ENCODE measurements around the gene SET. TPM values are rescaled to one million over a fixed set of nuclear protein-coding genes. Genes with fewer than 3 reads are reported as not detected.
A peak's percentile ranks its signal among the peaks of the same experiment; 100 is the strongest.

SET gene
- total RNA-seq, 4 donors from 2014 or later = 209 to 355 (median 256) TPM

DNA sequence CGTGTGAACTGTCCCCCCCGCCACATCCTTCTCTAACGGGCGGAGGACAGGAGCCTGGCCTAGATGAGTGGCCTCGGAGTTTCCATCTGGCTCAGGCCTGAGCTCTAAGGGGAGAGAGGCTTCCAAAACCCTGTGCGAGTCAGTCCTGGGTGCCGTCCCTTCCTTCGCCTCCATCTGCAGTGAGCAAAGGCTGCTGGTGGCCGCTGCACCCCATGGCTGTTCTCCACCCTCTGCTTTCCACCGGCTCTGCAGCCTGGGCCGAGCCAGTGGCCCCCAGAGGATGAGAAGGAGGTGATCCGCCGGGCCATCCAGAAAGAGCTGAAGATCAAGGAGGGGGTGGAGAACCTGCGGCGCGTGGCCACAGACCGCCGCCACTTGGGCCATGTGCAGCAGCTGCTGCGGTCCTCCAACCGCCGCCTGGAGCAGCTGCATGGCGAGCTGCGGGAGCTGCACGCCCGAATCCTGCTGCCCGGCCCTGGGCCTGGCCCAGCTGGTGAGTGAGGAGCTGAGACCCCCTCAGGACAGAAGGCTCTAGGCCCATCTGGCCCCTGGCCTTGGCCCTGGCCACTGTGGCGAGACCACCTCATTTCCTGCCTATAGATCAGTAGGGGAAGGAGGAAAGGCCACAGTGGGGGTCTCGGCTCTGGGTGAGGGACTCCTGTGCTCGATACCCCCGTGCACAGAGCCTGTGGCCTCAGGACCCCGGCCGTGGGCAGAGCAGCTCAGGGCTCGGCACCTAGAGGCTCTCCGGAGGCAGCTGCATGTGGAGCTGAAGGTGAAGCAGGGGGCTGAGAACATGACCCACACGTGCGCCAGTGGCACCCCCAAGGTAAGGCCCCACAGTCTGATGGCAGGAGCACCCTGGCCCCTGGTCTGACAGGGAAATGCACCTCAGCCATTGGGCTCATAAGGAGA, 16.3 kb downstream of the SET start:
- no peaks in the 10 kb centered on the region for H3K9me3 ChIP-seq
- no peaks in the 10 kb centered on the region for H3K27me3 ChIP-seq
- H3K27ac ChIP-seq = peak overlapping the region in 2 of 4 donors; percentile 17 to 83
- TF ChIP-seq POLR2AphosphoS5 (IDR thresholded peaks at IDR 0.05) = no peak
- TF ChIP-seq EP300 (IDR thresholded peaks at IDR 0.05) = no peak
- TF ChIP-seq, protein P1, sequence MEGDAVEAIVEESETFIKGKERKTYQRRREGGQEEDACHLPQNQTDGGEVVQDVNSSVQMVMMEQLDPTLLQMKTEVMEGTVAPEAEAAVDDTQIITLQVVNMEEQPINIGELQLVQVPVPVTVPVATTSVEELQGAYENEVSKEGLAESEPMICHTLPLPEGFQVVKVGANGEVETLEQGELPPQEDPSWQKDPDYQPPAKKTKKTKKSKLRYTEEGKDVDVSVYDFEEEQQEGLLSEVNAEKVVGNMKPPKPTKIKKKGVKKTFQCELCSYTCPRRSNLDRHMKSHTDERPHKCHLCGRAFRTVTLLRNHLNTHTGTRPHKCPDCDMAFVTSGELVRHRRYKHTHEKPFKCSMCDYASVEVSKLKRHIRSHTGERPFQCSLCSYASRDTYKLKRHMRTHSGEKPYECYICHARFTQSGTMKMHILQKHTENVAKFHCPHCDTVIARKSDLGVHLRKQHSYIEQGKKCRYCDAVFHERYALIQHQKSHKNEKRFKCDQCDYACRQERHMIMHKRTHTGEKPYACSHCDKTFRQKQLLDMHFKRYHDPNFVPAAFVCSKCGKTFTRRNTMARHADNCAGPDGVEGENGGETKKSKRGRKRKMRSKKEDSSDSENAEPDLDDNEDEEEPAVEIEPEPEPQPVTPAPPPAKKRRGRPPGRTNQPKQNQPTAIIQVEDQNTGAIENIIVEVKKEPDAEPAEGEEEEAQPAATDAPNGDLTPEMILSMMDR (IDR thresholded peaks at IDR 0.05) = no peak
- TF ChIP-seq POLR2A (IDR thresholded peaks at IDR 0.05) = no peak
- ATAC-seq = no peak
- WGBS, 2 donors (ENCODE audit: low coverage in 1 of 2) = 54 to 70% methylated on average over 5 to 7 of the region's 36 CpGs
- no peak overlapping the region for H3K4me3 ChIP-seq
- H3K4me1 ChIP-seq = peaks cover 0 to 20% (median 4%) of the 10 kb centered on the region in 3 donors
- no peaks in the 10 kb centered on the region for H3K36me3 ChIP-seq

DNA sequence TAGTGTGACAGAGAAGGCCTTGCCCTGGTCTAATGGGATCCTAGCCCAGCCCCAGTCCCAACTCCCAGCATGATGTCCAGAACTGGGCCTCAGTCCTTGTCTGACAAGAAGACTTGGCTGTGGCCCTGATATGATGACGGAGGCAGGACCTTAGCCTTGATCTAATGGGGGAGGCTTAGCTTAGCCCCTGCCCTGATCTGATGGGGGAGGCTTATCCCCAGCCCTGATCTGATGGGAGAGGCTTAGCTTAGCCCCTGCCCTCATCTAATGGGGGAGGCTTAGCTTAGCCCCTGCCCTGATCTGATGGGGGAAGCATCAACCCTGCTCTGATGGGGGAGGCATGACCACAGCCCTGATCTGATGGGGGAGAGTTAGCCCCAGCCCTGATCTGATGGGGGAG, 17.0 kb downstream of the SET start:
- no peaks in the 10 kb centered on the region for H3K9me3 ChIP-seq
- H3K36me3 ChIP-seq = no peaks in the 10 kb centered on the region
- no peaks in the 10 kb centered on the region for H3K27me3 ChIP-seq
- TF ChIP-seq EP300 (IDR thresholded peaks at IDR 0.05) (no peak), POLR2A (IDR thresholded peaks at IDR 0.05) (no peak), POLR2AphosphoS5 (IDR thresholded peaks at IDR 0.05) (no peak)
- TF ChIP-seq, protein P1 (IDR thresholded peaks at IDR 0.05) = no peak
- no peak for ATAC-seq
- H3K27ac ChIP-seq = no peak overlapping the region
- H3K4me3 ChIP-seq = no peak overlapping the region
- H3K4me1 ChIP-seq = peaks cover 0 to 20% (median 4%) of the 10 kb centered on the region in 3 donors
- WGBS, 2 donors (ENCODE audit: low coverage in 1 of 2) = 80% methylated on average over 1 of the region's 1 CpG; no CpG with 5 or more reads in 1 of the 2 donors

- Histone ChIP-seq H3K4me1 (peaks cover 0 to 19% (median 4%) of the 10 kb centered on the region in 3 donors), H3K27me3 (no peaks in the 10 kb centered on the region), H3K9me3 (no peaks in the 10 kb centered on the region), H3K4me3 (no peak overlapping the region), H3K36me3 (no peaks in the 10 kb centered on the region), H3K27ac (no peak overlapping the region)
- TF ChIP-seq EP300 (IDR thresholded peaks at IDR 0.05) (no peak), POLR2AphosphoS5 (IDR thresholded peaks at IDR 0.05) (no peak), POLR2A (IDR thresholded peaks at IDR 0.05) (no peak)
- TF ChIP-seq, protein P1 (IDR thresholded peaks at IDR 0.05) = no peak
- ATAC-seq = no peak
- WGBS, 2 donors (ENCODE audit: low coverage in 1 of 2) = 71 to 83% methylated on average over 2 to 8 of the region's 23 CpGs
Measured at GRCh38 chr9:128706671-128707381, 17.8 kb downstream of the SET start.

- H3K9me3 ChIP-seq = no peaks in the 10 kb centered on the region
- ATAC-seq = no peak
Measured at GRCh38 chr9:128707446-128707845, 18.4 kb downstream of the SET start.

More at GRCh38 chr9:128707446-128707845, 18.4 kb downstream of the SET start:
- no peak overlapping the region for H3K4me3 ChIP-seq
- no peak overlapping the region for H3K27ac ChIP-seq
- H3K4me1 ChIP-seq = peaks cover 0 to 13% (median 4%) of the 10 kb centered on the region in 3 donors
- WGBS, 2 donors (ENCODE audit: low coverage in 1 of 2) = 96% methylated on average over 4 to 8 of the region's 8 CpGs
- no peaks in the 10 kb centered on the region for H3K36me3 ChIP-seq
- TF ChIP-seq, protein P1 (IDR thresholded peaks at IDR 0.05) = no peak
- TF ChIP-seq POLR2AphosphoS5 (IDR thresholded peaks at IDR 0.05) = no peak
- TF ChIP-seq POLR2A (IDR thresholded peaks at IDR 0.05) = no peak
- TF ChIP-seq EP300 (IDR thresholded peaks at IDR 0.05) = no peak
- no peaks in the 10 kb centered on the region for H3K27me3 ChIP-seq

Data from gastroesophageal sphincter (tissue), 4 donors.